PFSK-1 (cell line): ENCODE measurements around the gene HMHB1.

ENCODE experiments used
- FOXP2 ChIP-seq: optimal IDR thresholded peaks from 2 replicates; pipeline ENCODE3; 2011; ENCODE audit warnings: borderline replicate concordance, control low read depth, inconsistent platforms; ENCODE audit not compliant: insufficient read depth; ENCODE audit errors: extremely low read length, extremely low read depth
- POLR2AphosphoS5 ChIP-seq: IDR thresholded peaks from 2 replicates; pipeline ENCODE4 v1.6.1; 2012; ENCODE audit warnings: low read depth, mild to moderate bottlenecking, control low read depth, low read length, moderate library complexity
- REST ChIP-seq, 2 experiments: IDR thresholded peaks; 2 replicates each; pipeline versions ENCODE4 v1.6.1 to v1.8.0; 2011 to 2012; ENCODE audit warnings: low read depth in 2 of 2, low read length in 2 of 2, control low read depth in 1 of 2, inconsistent platforms in 1 of 2, mild to moderate bottlenecking in 1 of 2, moderate library complexity in 1 of 2; ENCODE audit not compliant: insufficient read depth in 1 of 2

- TF ChIP-seq FOXP2 (no peak), POLR2AphosphoS5 (no peak), REST (IDR thresholded peaks at IDR 0.05; ENCODE audit: insufficient read depth in 1 of 2, low read depth in 2 of 2, low read length in 2 of 2) (no peak)
Measured at GRCh38 chr5:143769026-143769786, 42.8 kb upstream of the HMHB1 start.
